IMR-90 (cell line): ENCODE measurements around the gene ASTN2. TPM values are rescaled to one million over a fixed set of nuclear protein-coding genes. Genes with fewer than 3 reads are reported as not detected.

Experiments used
- ATAC-seq: fragments of 200-7000 bp; cut with Tn5 transposase; 2 replicates; pipeline ENCODE4 v1.9.1; 2020; ENCODE audit warnings: low read depth, mild to moderate bottlenecking, moderate library complexity
- BruUV-seq: library from RNA; stranded (reverse); fragments of 400-500 nt; replicated peaks from 2 replicates; lab custom pipeline; 2021; lab: Mats Ljungman, UMichigan
- CTCF ChIA-PET: fragments of 300-600 bp; formaldehyde crosslinking; extraction: SDS; loops from one replicate; lab custom pipeline; 2021; ENCODE audit warnings: antibody characterized with exemption; lab: Yijun Ruan, JAX
- POLR2A ChIA-PET: fragments of 300-600 bp; sonication (Branson Sonifier 250); formaldehyde crosslinking; loops from one replicate; lab custom pipeline; 2022; ENCODE audit warnings: antibody characterized with exemption; ENCODE audit not compliant: unreplicated experiment; lab: Charles Lee
- DNase-seq: peaks from one replicate; pipeline ENCODE4 v3.0.0; 2013
- H2AFZ ChIP-seq: replicated peaks from 2 replicates; pipeline ENCODE3; 2013; ENCODE audit warnings: low read length, mild to moderate bottlenecking; ENCODE audit not compliant: poor library complexity
- H2AK5ac ChIP-seq: 2 replicates; pipeline ENCODE4 v1.6.1; 2013; ENCODE audit warnings: low read depth, low read length, inconsistent platforms
- H2AK9ac ChIP-seq: replicated peaks from 2 replicates; pipeline ENCODE3; 2013; ENCODE audit warnings: mild to moderate bottlenecking, low read depth, low read length, moderate library complexity; ENCODE audit not compliant: poor library complexity
- H2BK120ac ChIP-seq: 2 replicates; pipeline ENCODE4 v1.6.1; 2013; ENCODE audit warnings: low read depth, low read length, inconsistent platforms
- H2BK15ac ChIP-seq: 3 replicates; pipeline ENCODE4 v1.6.1; 2013; ENCODE audit warnings: low read depth, low read length, inconsistent platforms
- H2BK20ac ChIP-seq: 2 replicates; pipeline ENCODE4 v1.6.1; 2013; ENCODE audit warnings: low read depth, mild to moderate bottlenecking, inconsistent platforms, low read length, moderate library complexity
- H2BK5ac ChIP-seq: 2 replicates; pipeline ENCODE4 v1.6.1; 2013; ENCODE audit warnings: mild to moderate bottlenecking, low read depth, low read length, inconsistent platforms; ENCODE audit not compliant: poor library complexity, severe bottlenecking
- H3K14ac ChIP-seq: replicated peaks from 2 replicates; pipeline ENCODE4 v1.6.1; 2013; ENCODE audit warnings: low read depth, low read length, inconsistent platforms
- H3K18ac ChIP-seq: 2 replicates; pipeline ENCODE4 v1.6.1; 2013; ENCODE audit warnings: low read depth, low read length, control low read depth
- H3K23ac ChIP-seq: 2 replicates; pipeline ENCODE4 v1.6.1; 2013; ENCODE audit warnings: low read depth, low read length, inconsistent platforms
- H3K27ac ChIP-seq: 2 replicates; pipeline ENCODE4 v1.5.1; 2013; ENCODE audit warnings: mild to moderate bottlenecking, control low read depth, low read length; ENCODE audit not compliant: insufficient read depth
- H3K27me3 ChIP-seq: 2 replicates; pipeline ENCODE4 v1.6.1; 2013; ENCODE audit warnings: low read length; ENCODE audit not compliant: control insufficient read depth, insufficient read depth
- H3K36me3 ChIP-seq: 2 replicates; pipeline ENCODE4 v1.6.1; 2013; ENCODE audit warnings: low read length, mixed read lengths; ENCODE audit not compliant: control insufficient read depth, insufficient read depth
- H3K4ac ChIP-seq: 2 replicates; pipeline ENCODE4 v1.6.1; 2013; ENCODE audit warnings: low read depth, low read length, inconsistent platforms
- H3K4me1 ChIP-seq: 2 replicates; pipeline ENCODE4 v1.6.1; 2013; ENCODE audit warnings: low read length, mixed read lengths; ENCODE audit not compliant: control insufficient read depth, insufficient read depth
- H3K4me2 ChIP-seq: 2 replicates; pipeline ENCODE4 v1.6.1; 2013; ENCODE audit warnings: low read depth, mild to moderate bottlenecking, control low read depth, low read length, moderate library complexity
- H3K4me3 ChIP-seq: 2 replicates; pipeline ENCODE4 v1.5.1; 2013; ENCODE audit warnings: low read depth, mild to moderate bottlenecking, control low read depth, low read length, moderate library complexity; ENCODE audit not compliant: insufficient read depth
- H3K56ac ChIP-seq: 2 replicates; pipeline ENCODE4 v1.6.1; 2013; ENCODE audit warnings: low read length, inconsistent platforms; ENCODE audit not compliant: insufficient read depth; ENCODE audit errors: extremely low read depth
- H3K79me1 ChIP-seq, 2 experiments: 2 replicates each; pipeline ENCODE4 v1.6.1; 2013; ENCODE audit warnings: low read length in 2 of 2, inconsistent platforms in 1 of 2, low read depth in 1 of 2
- H3K9ac ChIP-seq: 2 replicates; pipeline ENCODE4 v1.6.1; 2013; ENCODE audit warnings: low read depth, low read length, control low read depth
- H3K9me1 ChIP-seq: 2 replicates; pipeline ENCODE4 v1.6.1; 2013; ENCODE audit warnings: low read length, inconsistent platforms; ENCODE audit not compliant: insufficient read depth
- H3K9me3 ChIP-seq: 2 replicates; pipeline ENCODE4 v1.6.1; 2013; ENCODE audit warnings: low read length; ENCODE audit not compliant: control insufficient read depth, insufficient read depth
- H4K20me1 ChIP-seq: 2 replicates; pipeline ENCODE4 v1.6.1; 2013; ENCODE audit warnings: low read length, inconsistent platforms; ENCODE audit not compliant: insufficient read depth
- H4K5ac ChIP-seq: 2 replicates; pipeline ENCODE4 v1.6.1; 2013; ENCODE audit warnings: mild to moderate bottlenecking, low read depth, low read length, control low read depth
- H4K8ac ChIP-seq, 2 experiments: 2 replicates each; pipeline ENCODE4 v1.6.1; 2013; ENCODE audit warnings: low read depth in 2 of 2, low read length in 2 of 2, control low read depth in 1 of 2, inconsistent platforms in 1 of 2
- H4K91ac ChIP-seq: 2 replicates; pipeline ENCODE4 v1.6.1; 2013; ENCODE audit warnings: low read depth, low read length, inconsistent platforms; ENCODE audit not compliant: insufficient read depth
- CTCF ChIP-seq: conservative IDR thresholded peaks from 2 replicates; pipeline ENCODE4 v1.5.1; 2012; ENCODE audit warnings: mild to moderate bottlenecking, low read depth, low read length, improper control_type of control experiment
- MXI1 ChIP-seq: IDR thresholded peaks from 2 replicates; pipeline ENCODE4 v1.6.1; 2012; ENCODE audit warnings: low read depth, mild to moderate bottlenecking, low read length, moderate library complexity, borderline replicate concordance
- WGBS, 2 experiments: methylation state at CpG; one replicate each; pipeline versions ENCODE4 v1.1.5 to v1.1.7; 2013; ENCODE audit warnings: missing lambda C conversion rate in 2 of 2; ENCODE audit not compliant: insufficient read length in 1 of 2; ENCODE audit errors: extremely low coverage in 2 of 2; 5-methylcytosine and 5-hydroxymethylcytosine counted together
- dilution Hi-C: fragments of 300-500 bp; cut with HindIII; formaldehyde crosslinking; loops from one replicate; pipeline ENCODE4 v1.14.3; 2018; ENCODE audit warnings: low sequenced_read_pairs; ENCODE audit not compliant: unreplicated experiment
- in situ Hi-C: fragments of 300-500 bp; cut with MboI; formaldehyde crosslinking; loops from 3 replicates; pipeline ENCODE4 v1.14.3; 2019; ENCODE audit warnings: low sequenced_read_pairs, inconsistent platforms, mixed read lengths
- intact Hi-C: fragments of 100-400 bp; cut with micrococcal nuclease; formaldehyde crosslinking; loops from 2 replicates; pipeline ENCODE4 v1.10.0; 2022
- polyA plus RNA-seq, 3 experiments: library from polyadenylated mRNA; depleted of rRNA; stranded (reverse); fragments of >200 nt; gene quantifications; 2 replicates each; pipeline ENCODE4 v1.2.3, GENCODE V29; 2012; ENCODE audit warnings: low replicate concordance in 1 of 3
- total RNA-seq: library from RNA; depleted of rRNA; stranded (reverse); fragments of >200 nt; gene quantifications from 2 replicates; pipeline ENCODE4 v1.2.3, GENCODE V29; 2012
- TF ChIP-seq, protein P1 (sequence below): fragments of 150-350 bp; IDR thresholded peaks from 2 replicates; pipeline ENCODE4 v1.6.1; 2016; ENCODE audit warnings: low read depth, mild to moderate bottlenecking, low read length, moderate library complexity, borderline replicate concordance

The ASTN2 gene
- total and polyA plus RNA-seq, 2 of the 4 experiments (the other 2 are of a cell fraction): 3.8 to 6.8 TPM

GRCh38 chr9:116580853-116581252 lies 834.0 kb downstream of the ASTN2 start:
- H3K4me2 ChIP-seq: no peak overlapping the region
- H2AK9ac ChIP-seq: no peak overlapping the region
- no peaks in the 10 kb centered on the region for H3K36me3 ChIP-seq
- H3K4ac ChIP-seq: no peak overlapping the region
- H3K4me3 ChIP-seq: no peak overlapping the region
- peaks cover 3% of the 10 kb centered on the region for H3K4me1 ChIP-seq
- no peaks in the 10 kb centered on the region for H3K9me3 ChIP-seq
- no peak for TF ChIP-seq MXI1
- TF ChIP-seq, protein P1, sequence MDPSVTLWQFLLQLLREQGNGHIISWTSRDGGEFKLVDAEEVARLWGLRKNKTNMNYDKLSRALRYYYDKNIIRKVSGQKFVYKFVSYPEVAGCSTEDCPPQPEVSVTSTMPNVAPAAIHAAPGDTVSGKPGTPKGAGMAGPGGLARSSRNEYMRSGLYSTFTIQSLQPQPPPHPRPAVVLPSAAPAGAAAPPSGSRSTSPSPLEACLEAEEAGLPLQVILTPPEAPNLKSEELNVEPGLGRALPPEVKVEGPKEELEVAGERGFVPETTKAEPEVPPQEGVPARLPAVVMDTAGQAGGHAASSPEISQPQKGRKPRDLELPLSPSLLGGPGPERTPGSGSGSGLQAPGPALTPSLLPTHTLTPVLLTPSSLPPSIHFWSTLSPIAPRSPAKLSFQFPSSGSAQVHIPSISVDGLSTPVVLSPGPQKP: no peak
- no peak for TF ChIP-seq CTCF
- DNase-seq (no peak), ATAC-seq (no peak)
- no peak overlapping the region for H4K91ac ChIP-seq
- in situ Hi-C loops (no loop called here), dilution Hi-C loops (no loop called here), intact Hi-C loops (no loop called here)
- no peak overlapping the region for H3K18ac ChIP-seq
- 80% methylated on average over 1 of the region's 1 CpG; no CpG with 5 or more reads in 1 of the 2 experiments for WGBS, 2 experiments
- no peak overlapping the region for H3K56ac ChIP-seq
- no peak overlapping the region for H2BK20ac ChIP-seq
- H3K23ac ChIP-seq: no peak overlapping the region
- no peak overlapping the region for H4K5ac ChIP-seq
- H3K27me3 ChIP-seq: no peaks in the 10 kb centered on the region
- no peak overlapping the region for H3K9ac ChIP-seq
- H3K9me1 ChIP-seq: no peaks in the 10 kb centered on the region
- ChIA-PET CTCF (no interaction called here), POLR2A (no interaction called here)
- no peak overlapping the region for H3K27ac ChIP-seq
- no peaks in the 10 kb centered on the region for H3K79me1 ChIP-seq
- no peak overlapping the region for H2BK15ac ChIP-seq
- no peak overlapping the region for H2BK5ac ChIP-seq
- BruUV-seq: no TSS peak
- no peak overlapping the region for H2AFZ ChIP-seq
- H2BK120ac ChIP-seq: no peak overlapping the region
- H4K8ac ChIP-seq: no peak overlapping the region
- no peak overlapping the region for H3K14ac ChIP-seq
- H2AK5ac ChIP-seq: no peak overlapping the region
- H4K20me1 ChIP-seq: no peaks in the 10 kb centered on the region
